Lung (tissue), 12 donors: ENCODE data around the gene UBXN10. TPM values are rescaled to one million over a fixed set of nuclear protein-coding genes. Genes with fewer than 3 reads are reported as not detected.
A peak's percentile ranks its signal among the peaks of the same experiment; 100 is the strongest.
"Not testable (repeated sequence)": the region's sequence is repeated elsewhere in the genome, so short reads cannot be mapped to it uniquely, and the experiment has no call there.

ENCODE experiments used
- ATAC-seq: fragments of 200-7000 bp; cut with Tn5 transposase; one replicate; pipeline ENCODE4 v1.9.1; 2020; ENCODE audit warnings: moderate number of reproducible peaks; ENCODE audit not compliant: insufficient read depth, low FRiP score
- DNase-seq, 3 donors: peaks; one replicate each; pipeline ENCODE4 v3.0.0-alpha.2; 2013 to 2017
- H3K27ac ChIP-seq, 2 donors: one replicate each; pipeline ENCODE4 v1.5.1; 2013; ENCODE audit warnings: mild to moderate bottlenecking in 2 of 2, moderate library complexity in 2 of 2, control low read depth in 1 of 2, inconsistent platforms in 1 of 2, low read depth in 1 of 2, low read length in 1 of 2
- H3K27me3 ChIP-seq, 3 donors: one replicate each; pipeline ENCODE4 v1.5.1; 2013; ENCODE audit warnings: low read length in 2 of 3; ENCODE audit not compliant: control insufficient read depth in 3 of 3, insufficient read depth in 3 of 3
- H3K36me3 ChIP-seq, 4 donors: one replicate each; pipeline ENCODE4 v1.5.1; 2013; ENCODE audit warnings: low read length in 4 of 4, mild to moderate bottlenecking in 1 of 4, moderate library complexity in 1 of 4; ENCODE audit not compliant: control insufficient read depth in 4 of 4, insufficient read depth in 4 of 4
- H3K4me1 ChIP-seq, 5 donors: one replicate each; pipeline ENCODE4 v1.5.1; 2013; ENCODE audit warnings: low read length in 5 of 5, mild to moderate bottlenecking in 2 of 5, moderate library complexity in 1 of 5; ENCODE audit not compliant: control insufficient read depth in 5 of 5, insufficient read depth in 5 of 5
- H3K4me3 ChIP-seq: one replicate; pipeline ENCODE4 v1.5.1; 2013; ENCODE audit warnings: mild to moderate bottlenecking, control low read depth, moderate library complexity
- H3K9ac ChIP-seq, 2 donors: one replicate each; pipeline ENCODE4 v1.5.1; 2013; ENCODE audit warnings: low read length in 2 of 2, control low read depth in 1 of 2; ENCODE audit not compliant: insufficient read depth in 1 of 2
- H3K9me3 ChIP-seq, 4 donors: one replicate each; pipeline ENCODE4 v1.5.1; 2013; ENCODE audit warnings: low read length in 3 of 4, mild to moderate bottlenecking in 1 of 4, moderate library complexity in 1 of 4; ENCODE audit not compliant: control insufficient read depth in 4 of 4, insufficient read depth in 3 of 4
- CTCF ChIP-seq: IDR thresholded peaks from 2 replicates; pipeline ENCODE4 v1.5.1; 2012; ENCODE audit warnings: mild to moderate bottlenecking; ENCODE audit errors: control extremely low read depth, extremely low read depth
- WGBS, 2 donors: extraction: QIAGEN DNeasy Blood & Tissue Kit; methylation state at CpG; one replicate each; pipeline ENCODE4 v1.1.7; 2013; 5-methylcytosine and 5-hydroxymethylcytosine counted together
- polyA plus RNA-seq, 2 donors: library from polyadenylated mRNA; stranded (reverse); fragments of 200-250 nt; gene quantifications; one replicate each; pipeline ENCODE4 v1.2.1, GENCODE V29; 2013
- total RNA-seq, 2 donors: library from RNA; depleted of rRNA in 1 of 2; stranded (reverse); fragments of >200 nt in 1 of 2; gene quantifications; one replicate each; pipeline ENCODE4 v1.2.1, GENCODE V29; 2014 to 2021
- donor health status: control.
- donor health status: control.
- donor health status: Bipolar disorder and iron deficiency.
- donor health status: healthy.
- donor health status: DM: yes; HTN: yes; CAD: no.

The UBXN10 gene
- total and polyA plus RNA-seq, 4 donors, result 2.5 to 19.7 (median 12.3) TPM

GRCh38 chr1:20224546-20224945 is 38.6 kb downstream of the UBXN10 start:
- ATAC-seq, result no peak
- Histone ChIP-seq H3K36me3 (no peaks in the 10 kb centered on the region), H3K9ac (no peak overlapping the region), H3K4me1 (peaks cover 0 to 6% (median 0%) of the 10 kb centered on the region in 5 donors), H3K27me3 (peaks cover 0 to 11% (median 5%) of the 10 kb centered on the region in 3 donors), H3K4me3 (no peak overlapping the region), H3K27ac (no peak overlapping the region), H3K9me3 (no peaks in the 10 kb centered on the region)
- no peak for TF ChIP-seq CTCF
- WGBS, 2 donors, result 65 to 66% methylated on average over 3 of the region's 3 CpGs
- no peak for DNase-seq

- no peaks in the 10 kb centered on the region for H3K36me3 ChIP-seq
- ATAC-seq (no peak), DNase-seq (peak; percentile 44 to 66 (median 52))
- no peak overlapping the region for H3K4me3 ChIP-seq
- peaks cover 0 to 8% (median 0%) of the 10 kb centered on the region in 5 donors for H3K4me1 ChIP-seq
- no peak overlapping the region for H3K9ac ChIP-seq
- WGBS, 2 donors, result 55 to 60% methylated on average over 4 of the region's 4 CpGs
- no peak overlapping the region for H3K27ac ChIP-seq
- no peak for TF ChIP-seq CTCF
- no peaks in the 10 kb centered on the region for H3K9me3 ChIP-seq
- peaks cover 0 to 11% (median 5%) of the 10 kb centered on the region in 3 donors for H3K27me3 ChIP-seq
Observed at GRCh38 chr1:20227704-20228103, 41.8 kb downstream of the UBXN10 start.

GRCh38 chr1:20228314-20228825 is 42.5 kb downstream of the UBXN10 start:
- 81 to 88% methylated on average over 11 of the region's 11 CpGs for WGBS, 2 donors
- Histone ChIP-seq H3K9ac (no peak overlapping the region), H3K4me1 (peaks cover 0 to 12% (median 0%) of the 10 kb centered on the region in 5 donors), H3K27me3 (peaks cover 0 to 9% (median 5%) of the 10 kb centered on the region in 3 donors), H3K4me3 (no peak overlapping the region), H3K9me3 (no peaks in the 10 kb centered on the region), H3K36me3 (no peaks in the 10 kb centered on the region), H3K27ac (no peak overlapping the region)
- DNase-seq (no peak), ATAC-seq (no peak)
- TF ChIP-seq CTCF, result no peak

GRCh38 chr1:20229171-20229570 is 43.3 kb downstream of the UBXN10 start:
- no peak for TF ChIP-seq CTCF
- H3K4me1 ChIP-seq, result peaks cover 0 to 20% (median 0%) of the 10 kb centered on the region in 5 donors
- H3K36me3 ChIP-seq, result no peaks in the 10 kb centered on the region
- H3K4me3 ChIP-seq, result no peak overlapping the region
- H3K9ac ChIP-seq, result no peak overlapping the region
- no peak overlapping the region for H3K27ac ChIP-seq
- H3K9me3 ChIP-seq, result no peaks in the 10 kb centered on the region
- ATAC-seq (no peak), DNase-seq (peak in 1 of 3 donors; percentile 39)
- H3K27me3 ChIP-seq, result peaks cover 0 to 4% (median 0%) of the 10 kb centered on the region in 3 donors
- WGBS, 2 donors, result 52 to 65% methylated on average over 2 of the region's 2 CpGs

- not testable (repeated sequence) for H3K27me3 ChIP-seq, H3K9me3 ChIP-seq, H3K36me3 ChIP-seq, ATAC-seq, H3K9ac ChIP-seq, H3K4me3 ChIP-seq, DNase-seq, H3K27ac ChIP-seq
- 26 to 34% methylated on average over 7 of the region's 7 CpGs for WGBS, 2 donors
- peaks cover 0 to 29% (median 2%) of the 10 kb centered on the region in 5 donors for H3K4me1 ChIP-seq
Observed at GRCh38 chr1:20232564-20232963, 46.7 kb downstream of the UBXN10 start.
